Measurements from ENCODE around the gene PRKACA.

Gene PRKACA

DNA sequence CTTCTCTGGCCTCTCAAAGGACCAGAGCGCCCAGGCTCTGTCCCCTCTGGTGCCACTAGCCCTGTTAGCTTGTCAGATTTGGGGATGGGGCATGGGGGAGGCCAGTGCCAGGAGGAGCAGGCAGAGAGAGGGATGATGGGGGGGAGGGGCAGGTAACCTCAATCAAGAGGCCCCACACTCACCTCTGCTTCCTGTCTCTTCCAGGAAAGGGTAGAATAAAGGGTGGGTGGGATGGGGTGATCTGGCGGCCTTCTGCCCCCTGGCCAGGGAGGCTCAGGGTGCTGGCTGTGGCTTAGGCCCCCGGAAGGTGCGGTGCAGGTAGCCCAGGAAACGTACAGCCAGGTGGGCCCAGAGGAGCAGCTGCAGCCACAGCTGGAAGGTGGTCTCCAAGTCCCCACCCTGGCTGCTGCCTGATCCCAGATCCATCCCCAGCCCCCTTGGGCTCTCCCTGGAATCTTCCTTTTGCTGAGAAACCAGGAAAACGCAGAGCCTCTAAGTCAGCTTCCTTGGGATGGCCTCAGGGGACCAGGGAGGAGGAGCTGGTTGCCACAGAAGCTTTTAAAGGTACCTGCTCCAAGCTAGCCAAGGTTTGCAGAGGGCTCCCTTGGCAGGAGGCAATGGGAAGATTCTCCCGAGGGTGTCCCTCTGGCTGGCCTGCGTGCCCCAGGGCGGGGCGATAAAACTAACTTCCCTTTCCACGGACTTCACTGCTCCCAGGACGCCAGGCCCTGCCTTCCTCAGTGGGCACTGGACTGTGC is 5.3 kb downstream of the PRKACA start:
- Histone ChIP-seq H4K20me1 (ENCODE audit: insufficient read depth, low read length) (no peaks in the 10 kb centered on the region), H3K9me2 (replicated peaks; ENCODE audit: insufficient read depth, low read length) (no peaks in the 10 kb centered on the region), H3K9ac (ENCODE audit: low read length) (no peak overlapping the region), H3K79me2 (ENCODE audit: low read length) (peaks cover 58% of the 10 kb centered on the region), H3K4me1 (ENCODE audit: low read length) (peaks cover 18% of the 10 kb centered on the region), H3K9me3 (replicated peaks; ENCODE audit: insufficient read depth, low read length) (no peaks in the 10 kb centered on the region), H3K27me3 (replicated peaks; ENCODE audit: insufficient read depth, low read length) (no peaks in the 10 kb centered on the region), H3K4me3 (ENCODE audit: low read length) (no peak overlapping the region), H3K36me3 (replicated peaks; ENCODE audit: insufficient read depth, low read length) (no peaks in the 10 kb centered on the region), H2AFZ (ENCODE audit: low read length) (no peak overlapping the region), H3F3A (ENCODE audit: insufficient read depth, low read length) (peaks cover 2% of the 10 kb centered on the region; the same call in 1 of the 2 replicates), H3K4me2 (ENCODE audit: low read depth, low read length) (peak overlapping the region; percentile 2; the same call in 1 of the 2 replicates), H3K27ac (ENCODE audit: low read length) (no peak overlapping the region)
- TF ChIP-seq, protein P1, sequence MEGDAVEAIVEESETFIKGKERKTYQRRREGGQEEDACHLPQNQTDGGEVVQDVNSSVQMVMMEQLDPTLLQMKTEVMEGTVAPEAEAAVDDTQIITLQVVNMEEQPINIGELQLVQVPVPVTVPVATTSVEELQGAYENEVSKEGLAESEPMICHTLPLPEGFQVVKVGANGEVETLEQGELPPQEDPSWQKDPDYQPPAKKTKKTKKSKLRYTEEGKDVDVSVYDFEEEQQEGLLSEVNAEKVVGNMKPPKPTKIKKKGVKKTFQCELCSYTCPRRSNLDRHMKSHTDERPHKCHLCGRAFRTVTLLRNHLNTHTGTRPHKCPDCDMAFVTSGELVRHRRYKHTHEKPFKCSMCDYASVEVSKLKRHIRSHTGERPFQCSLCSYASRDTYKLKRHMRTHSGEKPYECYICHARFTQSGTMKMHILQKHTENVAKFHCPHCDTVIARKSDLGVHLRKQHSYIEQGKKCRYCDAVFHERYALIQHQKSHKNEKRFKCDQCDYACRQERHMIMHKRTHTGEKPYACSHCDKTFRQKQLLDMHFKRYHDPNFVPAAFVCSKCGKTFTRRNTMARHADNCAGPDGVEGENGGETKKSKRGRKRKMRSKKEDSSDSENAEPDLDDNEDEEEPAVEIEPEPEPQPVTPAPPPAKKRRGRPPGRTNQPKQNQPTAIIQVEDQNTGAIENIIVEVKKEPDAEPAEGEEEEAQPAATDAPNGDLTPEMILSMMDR (IDR thresholded peaks at IDR 0.05; ENCODE audit: low read length) = no peak
- TF ChIP-seq EZH2phosphoT487 (IDR thresholded peaks at IDR 0.05; ENCODE audit: low read length) (no peak), EZH2 (optimal IDR thresholded peaks at IDR 0.05; ENCODE audit: low read depth, low read length) (no peak)
- DNase-seq = no peak

DNA sequence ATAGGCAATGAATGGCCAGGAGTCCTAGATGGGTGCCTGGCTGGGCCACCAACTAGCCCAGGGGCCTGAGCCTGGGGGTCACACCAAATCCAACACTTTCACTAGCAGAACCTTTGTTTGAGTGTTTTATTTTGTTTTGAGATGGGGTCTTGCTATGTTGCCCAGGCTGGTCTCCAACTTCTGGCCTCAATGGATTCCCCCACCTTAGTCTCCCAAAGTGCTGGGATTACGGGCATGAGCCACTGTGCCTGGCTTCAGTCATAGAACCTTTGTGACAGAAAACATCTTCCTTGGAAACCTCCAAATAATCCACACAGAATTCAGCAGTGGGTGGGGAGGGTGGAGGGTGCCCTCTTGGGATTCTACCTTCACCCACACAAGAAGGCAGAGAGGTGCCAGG is 6.1 kb downstream of the PRKACA start:
- peaks cover 2% of the 10 kb centered on the region; the same call in 1 of the 2 replicates for H3F3A ChIP-seq (ENCODE audit: insufficient read depth, low read length)
- H3K27me3 ChIP-seq (replicated peaks; ENCODE audit: insufficient read depth, low read length) = no peaks in the 10 kb centered on the region

DNA sequence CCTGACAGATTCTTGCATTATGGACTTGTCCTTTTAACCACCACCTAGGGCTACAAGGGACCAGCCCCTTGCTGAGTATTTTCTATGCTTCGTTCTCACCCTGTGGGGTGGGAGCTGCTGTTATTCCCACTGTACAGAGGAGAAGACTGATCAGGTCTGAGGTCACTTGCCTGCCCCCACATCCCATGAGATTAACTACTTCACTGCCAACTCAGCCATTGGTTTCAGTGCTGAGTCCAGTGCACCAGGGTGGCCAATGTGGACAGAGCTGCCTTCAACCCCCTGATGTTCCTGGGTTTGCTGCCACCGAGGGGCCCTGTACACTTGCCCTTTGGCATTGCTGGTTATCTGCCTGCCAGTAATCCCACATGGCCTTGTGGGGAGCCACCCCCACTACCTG is 6.9 kb downstream of the PRKACA start:
- Histone ChIP-seq H3K9ac (ENCODE audit: low read length) (no peak overlapping the region), H3K4me1 (ENCODE audit: low read length) (peaks cover 10% of the 10 kb centered on the region; the same call in 1 of the 2 replicates), H4K20me1 (ENCODE audit: insufficient read depth, low read length) (no peaks in the 10 kb centered on the region)

More for the DNA sequence above, 6.1 kb downstream of the PRKACA start:
- no peak overlapping the region for H2AFZ ChIP-seq (ENCODE audit: low read length)
- H3K4me1 ChIP-seq (ENCODE audit: low read length) = peaks cover 16% of the 10 kb centered on the region
- H3K9ac ChIP-seq (ENCODE audit: low read length) = no peak overlapping the region
- H3K36me3 ChIP-seq (replicated peaks; ENCODE audit: insufficient read depth, low read length) = no peaks in the 10 kb centered on the region
- no peak for DNase-seq
- TF ChIP-seq, protein P1 (IDR thresholded peaks at IDR 0.05; ENCODE audit: low read length) = no peak
- TF ChIP-seq EZH2 (optimal IDR thresholded peaks at IDR 0.05; ENCODE audit: low read depth, low read length) (no peak), EZH2phosphoT487 (IDR thresholded peaks at IDR 0.05; ENCODE audit: low read length) (no peak)
- H3K27ac ChIP-seq (ENCODE audit: low read length) = no peak overlapping the region
- H4K20me1 ChIP-seq (ENCODE audit: insufficient read depth, low read length) = no peaks in the 10 kb centered on the region
- H3K4me3 ChIP-seq (ENCODE audit: low read length) = no peak overlapping the region
- H3K9me3 ChIP-seq (replicated peaks; ENCODE audit: insufficient read depth, low read length) = no peaks in the 10 kb centered on the region
- no peak overlapping the region for H3K4me2 ChIP-seq (ENCODE audit: low read depth, low read length)
- H3K79me2 ChIP-seq (ENCODE audit: low read length) = peaks cover 50% of the 10 kb centered on the region
- no peaks in the 10 kb centered on the region for H3K9me2 ChIP-seq (replicated peaks; ENCODE audit: insufficient read depth, low read length)

More for the DNA sequence above, 6.9 kb downstream of the PRKACA start:
- Histone ChIP-seq H3K27ac (ENCODE audit: low read length) (no peak overlapping the region), H3K4me3 (ENCODE audit: low read length) (no peak overlapping the region), H3K36me3 (replicated peaks; ENCODE audit: insufficient read depth, low read length) (no peaks in the 10 kb centered on the region), H3K9me3 (replicated peaks; ENCODE audit: insufficient read depth, low read length) (no peaks in the 10 kb centered on the region), H2AFZ (ENCODE audit: low read length) (no peak overlapping the region), H3K4me2 (ENCODE audit: low read depth, low read length) (no peak overlapping the region), H3K27me3 (replicated peaks; ENCODE audit: insufficient read depth, low read length) (no peaks in the 10 kb centered on the region), H3F3A (ENCODE audit: insufficient read depth, low read length) (peaks cover 3% of the 10 kb centered on the region), H3K79me2 (ENCODE audit: low read length) (peaks cover 42% of the 10 kb centered on the region), H3K9me2 (replicated peaks; ENCODE audit: insufficient read depth, low read length) (no peaks in the 10 kb centered on the region)
- no peak for DNase-seq
- TF ChIP-seq, protein P1 (IDR thresholded peaks at IDR 0.05; ENCODE audit: low read length) = no peak
- TF ChIP-seq EZH2phosphoT487 (IDR thresholded peaks at IDR 0.05; ENCODE audit: low read length) (no peak), EZH2 (optimal IDR thresholded peaks at IDR 0.05; ENCODE audit: low read depth, low read length) (no peak)
